Central memory CD8-positive, alpha-beta T cell (primary cell): Measurements from ENCODE around the gene AFMID.
A peak's percentile ranks its signal among the peaks of the same experiment; 100 is the strongest.
"Not testable (repeated sequence)": the region's sequence is repeated elsewhere in the genome, so short reads cannot be mapped to it uniquely, and the experiment has no call there.

Experiments used
- ATAC-seq: fragments of 150-1000 bp; cut with Tn5 transposase; replicated peaks from 2 replicates; pipeline ENCODE4 v1.10.0; 2022; ENCODE audit warnings: mild to moderate bottlenecking, moderate FRiP score, moderate number of reproducible peaks; ENCODE audit not compliant: poor library complexity, severe bottlenecking; ENCODE audit errors: extremely low read depth
- DNase-seq, 2 donors: peaks; one replicate each; pipeline ENCODE4 v3.0.0; 2021; ENCODE audit warnings: low spot score in 2 of 2
- H3K27ac Mint-ChIP-seq: one replicate; pipeline ENCODE4 v1.8.0; 2022; ENCODE audit warnings: low read depth, mild to moderate bottlenecking, moderate library complexity, mixed read lengths
- H3K27me3 Mint-ChIP-seq: one replicate; pipeline ENCODE4 v1.8.0; 2022; ENCODE audit warnings: mixed read lengths
- H3K36me3 Mint-ChIP-seq: one replicate; pipeline ENCODE4 v1.8.0; 2022; ENCODE audit warnings: mild to moderate bottlenecking, moderate library complexity, mixed read lengths; ENCODE audit not compliant: insufficient read depth
- H3K4me1 Mint-ChIP-seq: one replicate; pipeline ENCODE4 v1.8.0; 2022; ENCODE audit warnings: mixed read lengths
- H3K4me3 Mint-ChIP-seq: one replicate; pipeline ENCODE4 v1.8.0; 2022; ENCODE audit warnings: mild to moderate bottlenecking, moderate library complexity, mixed read lengths
- H3K9me3 Mint-ChIP-seq: one replicate; pipeline ENCODE4 v1.8.0; 2022; ENCODE audit warnings: mixed read lengths

Gene AFMID

DNA sequence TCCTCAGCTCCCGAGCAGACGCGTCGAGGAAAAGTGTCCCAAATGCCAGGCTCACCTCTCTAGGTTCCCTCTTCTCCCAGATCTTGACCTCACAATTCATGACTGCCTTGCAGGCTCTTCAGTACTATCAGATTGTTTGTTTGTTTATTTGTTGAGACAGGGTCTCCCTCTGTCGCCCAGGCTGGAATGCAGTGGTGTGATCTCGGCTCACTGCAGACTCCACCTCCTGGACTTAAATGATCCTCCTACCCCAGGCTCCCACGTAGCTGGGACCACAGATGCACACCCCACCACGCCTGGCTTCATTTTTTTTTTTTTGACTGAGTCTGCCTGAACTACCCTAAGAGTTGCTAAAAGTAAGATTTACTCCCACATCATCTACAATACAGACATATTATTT, 60.1 kb downstream of the AFMID start:
- Mint-ChIP-seq H3K36me3 (peaks cover 4% of the 10 kb centered on the region), H3K4me3 (no peak overlapping the region), H3K9me3 (no peaks in the 10 kb centered on the region), H3K4me1 (peaks cover 18% of the 10 kb centered on the region), H3K27ac (no peak overlapping the region), H3K27me3 (no peaks in the 10 kb centered on the region)
- no peak for ATAC-seq
- DNase-seq, result no peak

DNA sequence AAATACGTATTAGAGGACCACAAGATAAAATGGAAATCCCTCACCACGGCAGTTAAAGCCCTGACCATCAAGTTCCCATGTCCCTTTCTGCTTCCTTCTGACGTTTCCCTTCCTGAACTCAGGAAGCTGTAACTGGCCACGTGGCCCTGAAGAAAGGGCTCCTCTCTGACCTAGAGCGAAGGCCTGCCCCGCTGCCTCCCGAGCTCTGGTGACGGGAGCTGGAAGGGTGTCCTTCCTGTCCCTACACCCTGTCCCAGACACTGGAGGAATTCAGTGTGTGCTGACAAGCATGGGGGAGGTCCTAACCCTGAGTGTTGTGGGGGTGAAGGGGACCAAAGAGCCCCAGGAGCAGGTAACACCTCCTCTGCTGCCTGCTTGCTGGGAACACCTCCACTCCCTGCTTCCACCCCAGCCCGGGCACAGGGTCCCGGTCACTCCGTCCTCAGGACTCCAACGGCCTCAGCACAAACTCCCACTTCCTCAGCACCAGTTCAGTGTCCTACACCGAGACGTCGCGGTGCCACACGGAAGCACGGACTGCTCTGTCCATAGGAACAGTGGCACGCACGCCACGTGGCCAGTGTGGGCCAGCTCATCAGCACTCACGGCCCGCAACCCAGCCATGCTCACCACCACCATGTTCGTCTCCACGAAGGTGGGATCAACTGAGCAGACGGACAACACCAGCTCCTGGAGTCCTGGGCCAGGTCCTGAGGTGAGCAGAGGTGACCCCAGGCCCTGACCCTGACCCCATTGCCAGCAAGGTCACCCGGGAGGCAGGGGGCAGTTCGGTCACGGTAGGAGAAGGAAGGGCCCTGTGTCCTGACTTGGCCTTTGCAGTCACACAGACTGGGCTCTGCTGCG, 61.1 kb downstream of the AFMID start:
- Mint-ChIP-seq H3K27me3 (no peaks in the 10 kb centered on the region), H3K36me3 (peaks cover 9% of the 10 kb centered on the region), H3K4me1 (peaks cover 28% of the 10 kb centered on the region), H3K9me3 (no peaks in the 10 kb centered on the region), H3K27ac (no peak overlapping the region), H3K4me3 (no peak overlapping the region)
- ATAC-seq (no peak), DNase-seq (no peak)

DNA sequence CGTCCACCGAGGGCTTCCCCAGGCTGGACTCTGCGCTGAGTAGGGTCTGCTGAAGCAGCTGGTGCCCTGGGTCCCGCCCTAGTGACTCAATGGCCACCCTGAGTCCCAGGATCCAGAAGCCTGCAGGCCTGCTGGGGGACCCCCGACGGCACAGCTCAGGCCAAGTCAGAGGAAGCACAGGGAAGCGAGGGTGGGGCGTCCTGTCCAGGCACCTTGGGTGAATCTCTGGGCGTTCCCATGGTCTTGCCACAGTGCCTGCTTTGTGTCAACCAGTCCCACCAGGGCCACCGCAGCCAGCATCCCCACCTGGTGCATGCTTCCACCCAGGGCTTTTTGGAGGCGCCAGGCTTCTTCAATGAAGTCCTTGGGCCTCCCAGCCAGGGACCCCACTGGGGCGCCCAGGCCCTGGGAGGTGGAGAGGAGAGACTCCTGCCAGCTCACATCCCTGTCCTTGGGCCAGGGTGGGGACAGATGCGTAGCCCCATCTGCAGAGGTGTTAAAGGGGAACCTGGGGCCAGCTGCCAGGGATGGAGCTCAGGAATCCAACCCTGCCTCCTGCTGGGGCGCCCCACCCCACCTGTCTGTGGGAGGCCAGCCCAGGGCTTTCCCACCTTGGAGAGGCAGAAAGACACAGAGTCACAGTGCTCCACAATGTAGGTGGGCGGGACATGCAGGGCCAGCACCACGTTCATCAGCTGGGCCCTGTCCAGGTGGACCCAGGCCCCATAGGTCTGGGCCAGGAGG, 62.1 kb downstream of the AFMID start:
- Mint-ChIP-seq H3K36me3 (peaks cover 12% of the 10 kb centered on the region), H3K9me3 (no peaks in the 10 kb centered on the region), H3K27ac (no peak overlapping the region), H3K4me3 (no peak overlapping the region), H3K4me1 (peaks cover 31% of the 10 kb centered on the region), H3K27me3 (no peaks in the 10 kb centered on the region)
- ATAC-seq (no peak), DNase-seq (no peak)

DNA sequence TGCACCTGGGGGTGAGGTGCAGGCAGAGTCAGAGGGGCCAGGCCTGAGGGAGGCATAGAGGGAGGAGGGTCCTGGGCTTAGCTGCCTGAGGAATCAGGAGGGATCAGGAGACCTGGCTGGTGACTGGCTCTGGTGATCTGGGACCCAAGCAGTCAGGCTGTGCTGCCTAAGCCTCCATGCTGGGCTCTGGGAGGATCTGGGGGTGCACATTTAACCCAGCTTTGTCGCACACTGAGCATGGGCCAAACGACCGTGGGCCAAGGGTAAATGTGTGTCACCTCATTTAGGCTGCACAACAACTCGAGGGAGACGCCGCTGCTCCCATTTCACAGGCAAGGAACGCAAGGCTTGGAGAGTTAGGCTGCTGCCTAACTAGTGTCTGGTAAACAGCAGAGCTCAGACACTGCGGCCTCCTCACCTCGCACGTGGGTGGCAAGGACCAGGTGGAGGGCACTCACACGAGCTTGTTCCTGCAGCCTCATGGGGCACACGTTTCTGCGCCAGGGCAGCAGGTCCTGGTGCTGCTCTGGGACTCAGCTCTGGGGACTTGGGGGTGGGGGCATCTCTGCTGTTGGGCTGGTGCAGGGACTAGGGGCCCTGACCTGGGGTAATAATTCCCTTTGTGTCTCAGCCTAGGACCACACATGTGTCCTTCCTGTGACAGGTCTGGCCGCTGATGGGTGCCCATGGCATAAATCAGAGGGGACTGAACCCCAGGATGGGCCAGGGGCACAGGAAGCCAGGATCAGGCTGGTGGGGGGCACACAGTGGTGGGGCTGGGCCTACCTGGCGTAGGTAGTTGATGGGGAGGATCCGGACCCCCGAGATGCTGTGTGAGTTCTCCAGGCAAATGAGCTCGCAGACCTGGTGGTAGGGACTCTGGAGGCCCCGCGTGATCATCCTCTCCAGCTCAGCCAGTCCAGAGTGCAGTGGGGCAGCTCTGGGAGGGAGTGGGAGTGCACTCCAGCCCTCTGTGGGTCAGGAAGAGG, 63.0 kb downstream of the AFMID start:
- H3K36me3 Mint-ChIP-seq, result peaks cover 10% of the 10 kb centered on the region
- ATAC-seq, result no peak
- no peak for DNase-seq
- H3K9me3 Mint-ChIP-seq, result no peaks in the 10 kb centered on the region
- peak overlapping the region; percentile 60 for H3K27ac Mint-ChIP-seq
- no peaks in the 10 kb centered on the region for H3K27me3 Mint-ChIP-seq
- peaks cover 38% of the 10 kb centered on the region for H3K4me1 Mint-ChIP-seq
- no peak overlapping the region for H3K4me3 Mint-ChIP-seq

DNA sequence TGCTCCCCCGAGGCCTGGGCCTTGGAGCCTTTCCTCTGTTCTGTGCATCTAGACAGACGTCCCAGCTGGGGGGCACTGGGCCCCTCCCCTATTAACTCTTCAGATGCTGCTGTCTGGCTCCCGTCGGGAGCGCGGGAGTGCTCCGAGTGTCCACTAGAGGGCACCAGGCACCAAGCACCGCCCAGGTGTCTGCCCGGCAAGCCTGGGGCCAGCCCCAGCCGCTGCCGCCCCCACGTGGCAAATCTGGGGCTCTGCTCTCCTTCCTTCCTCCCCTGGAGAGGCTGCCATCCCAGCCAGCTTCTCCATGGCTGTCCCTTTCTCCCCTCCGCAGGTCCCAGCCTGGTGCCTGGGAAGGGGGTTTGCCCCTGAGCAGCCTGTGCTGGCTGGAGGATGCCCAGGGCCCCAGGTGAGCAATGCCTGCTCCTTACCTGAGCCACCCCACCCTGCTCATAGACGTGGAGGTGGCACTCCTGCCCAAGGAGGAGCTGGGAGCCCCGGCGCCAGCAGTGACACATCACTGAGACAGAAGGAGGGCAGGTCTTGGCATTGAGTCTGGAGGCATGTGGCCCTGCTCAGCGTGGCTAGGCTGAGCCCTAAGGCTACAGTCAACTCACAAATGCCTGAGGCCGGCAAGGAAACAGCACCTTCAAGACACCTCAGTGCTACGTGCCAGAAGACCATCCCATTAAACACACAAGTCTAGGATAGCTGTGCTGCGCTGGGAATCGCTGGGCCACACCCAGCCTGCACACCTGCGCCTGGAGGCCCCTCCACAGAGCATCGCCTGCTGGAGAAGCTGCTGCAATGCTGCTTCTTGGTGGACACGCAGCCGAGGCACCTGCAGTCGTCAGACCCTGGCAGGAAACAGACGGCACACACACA, 64.0 kb downstream of the AFMID start:
- Mint-ChIP-seq H3K27ac (peak overlapping the region; percentile 94), H3K4me3 (peak overlapping the region; percentile 81), H3K36me3 (peaks cover 8% of the 10 kb centered on the region), H3K9me3 (no peaks in the 10 kb centered on the region), H3K4me1 (peaks cover 38% of the 10 kb centered on the region), H3K27me3 (no peaks in the 10 kb centered on the region)
- DNase-seq, result peak; percentile 71
- peak; percentile 16 for ATAC-seq

DNA sequence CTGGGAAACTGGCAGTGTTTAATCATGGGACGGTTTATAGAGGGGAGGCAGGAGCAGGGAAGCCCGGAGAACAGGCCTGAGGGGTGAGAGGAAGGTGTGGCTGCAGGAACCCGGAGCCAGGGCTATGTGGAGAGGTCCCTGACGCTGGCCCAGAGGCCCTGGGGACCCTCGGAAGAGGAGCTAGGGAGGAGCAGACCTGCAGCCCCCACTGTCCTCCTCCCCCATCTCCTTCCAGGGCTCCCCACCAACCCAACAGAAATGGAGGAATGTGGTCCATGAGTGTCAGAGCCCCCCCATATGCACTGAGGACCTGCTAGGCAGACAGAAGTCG, 64.6 kb downstream of the AFMID start:
- Mint-ChIP-seq H3K4me3 (peak overlapping the region; percentile 81), H3K9me3 (no peaks in the 10 kb centered on the region), H3K27me3 (no peaks in the 10 kb centered on the region), H3K27ac (peak overlapping the region; percentile 94), H3K36me3 (peaks cover 8% of the 10 kb centered on the region), H3K4me1 (peaks cover 38% of the 10 kb centered on the region)
- no peak for DNase-seq
- no peak for ATAC-seq

DNA sequence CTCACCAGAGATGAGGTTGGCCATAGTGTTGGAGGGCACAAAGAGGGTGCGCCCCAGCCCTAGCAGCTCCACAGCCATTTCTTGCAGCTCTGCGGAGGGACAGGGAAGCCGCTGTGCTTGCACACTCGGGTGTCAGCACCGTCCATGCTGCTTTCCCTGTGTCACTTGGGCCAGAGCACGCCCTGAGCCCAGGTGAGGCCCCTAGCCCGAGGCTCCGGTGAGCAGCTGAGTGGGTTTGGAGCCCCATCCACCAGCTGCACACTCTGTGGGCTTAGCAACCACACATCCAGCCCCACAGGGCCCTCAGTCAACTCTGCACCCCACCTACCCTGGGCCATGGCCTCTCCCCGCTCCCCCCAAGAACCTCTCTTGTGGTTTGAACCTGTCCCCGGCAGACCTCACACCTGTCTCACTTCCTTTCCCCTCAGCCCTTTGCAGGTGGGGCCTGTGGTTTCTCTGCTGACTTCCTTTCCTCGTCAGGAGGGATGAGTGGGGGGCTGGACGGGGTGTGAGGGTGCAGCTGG, 65.0 kb downstream of the AFMID start:
- Mint-ChIP-seq H3K27ac (peak overlapping the region; percentile 94), H3K27me3 (no peaks in the 10 kb centered on the region), H3K4me1 (peaks cover 38% of the 10 kb centered on the region), H3K9me3 (no peaks in the 10 kb centered on the region), H3K36me3 (peaks cover 8% of the 10 kb centered on the region), H3K4me3 (peak overlapping the region; percentile 81)
- peak; percentile 86 for ATAC-seq
- DNase-seq, result peak; percentile 64 to 86

DNA sequence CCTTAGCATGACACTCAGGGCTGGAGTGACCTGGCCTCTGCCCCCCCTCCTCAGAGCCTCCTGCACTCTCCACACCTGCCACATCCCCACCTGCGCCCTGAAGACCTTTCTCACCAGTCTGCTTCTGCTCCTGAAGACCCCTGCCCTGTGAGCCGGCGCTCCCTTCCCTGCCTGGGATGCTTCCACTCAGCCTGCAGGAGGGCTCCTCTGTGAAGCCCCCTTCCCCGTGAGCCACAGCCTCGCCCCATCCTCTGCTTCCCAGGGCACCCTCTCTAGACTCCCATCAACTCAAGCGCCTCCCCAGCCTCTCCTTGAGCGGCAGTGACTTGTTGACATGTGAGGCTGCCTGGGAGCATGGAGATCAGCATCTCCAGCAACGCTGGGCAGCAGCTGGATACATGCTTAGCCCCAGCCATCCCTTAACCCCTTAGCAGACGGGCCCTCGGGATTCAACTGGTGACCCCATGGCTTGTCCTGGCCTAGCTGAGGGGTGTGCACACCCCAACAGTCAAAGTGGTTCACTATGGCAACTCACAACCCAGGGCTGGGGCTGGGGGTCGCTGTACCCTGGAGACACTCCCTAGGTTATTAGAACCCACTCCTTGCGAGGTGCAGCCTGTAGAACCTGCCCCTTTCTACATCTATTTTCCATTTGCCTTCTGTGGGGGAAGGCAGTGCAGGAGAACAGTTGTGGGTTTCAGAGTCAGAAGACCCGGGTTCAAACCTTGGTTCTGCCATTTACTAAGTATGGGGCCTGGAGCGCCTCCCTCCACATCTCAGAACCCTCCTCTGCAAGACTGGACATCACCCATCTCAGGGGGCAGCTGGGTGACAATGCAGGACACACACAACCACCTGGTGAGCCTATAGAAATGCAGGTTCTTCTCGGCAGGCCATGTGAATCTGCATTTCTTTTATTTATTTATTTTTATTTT, 65.8 kb downstream of the AFMID start:
- no peaks in the 10 kb centered on the region for H3K9me3 Mint-ChIP-seq
- H3K27ac Mint-ChIP-seq, result peak overlapping the region; percentile 94
- H3K4me3 Mint-ChIP-seq, result peak overlapping the region; percentile 81
- ATAC-seq (peak; percentile 8), DNase-seq (no peak)
- H3K4me1 Mint-ChIP-seq, result peaks cover 43% of the 10 kb centered on the region
- H3K27me3 Mint-ChIP-seq, result no peaks in the 10 kb centered on the region
- peaks cover 8% of the 10 kb centered on the region for H3K36me3 Mint-ChIP-seq

DNA sequence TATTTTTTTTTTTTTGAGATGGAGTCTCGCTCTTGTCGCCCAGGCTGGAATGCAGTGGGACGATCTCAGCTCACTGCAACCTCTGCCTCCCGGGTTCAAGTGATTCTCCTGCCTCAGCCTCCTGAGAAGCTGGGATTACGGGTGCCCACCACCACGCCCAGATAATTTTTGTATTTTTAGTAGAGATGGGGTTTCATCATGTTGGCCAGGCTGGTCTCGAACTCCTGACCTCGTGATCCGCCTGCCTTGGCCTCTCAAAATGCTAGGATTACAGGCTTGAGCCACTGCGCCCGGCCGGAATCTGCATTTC, 66.4 kb downstream of the AFMID start:
- peak overlapping the region; percentile 81 for H3K4me3 Mint-ChIP-seq
- not testable (repeated sequence) for H3K36me3 Mint-ChIP-seq, ATAC-seq, DNase-seq, H3K9me3 Mint-ChIP-seq, H3K27me3 Mint-ChIP-seq
- peak overlapping the region; percentile 94 for H3K27ac Mint-ChIP-seq
- H3K4me1 Mint-ChIP-seq, result peaks cover 49% of the 10 kb centered on the region

DNA sequence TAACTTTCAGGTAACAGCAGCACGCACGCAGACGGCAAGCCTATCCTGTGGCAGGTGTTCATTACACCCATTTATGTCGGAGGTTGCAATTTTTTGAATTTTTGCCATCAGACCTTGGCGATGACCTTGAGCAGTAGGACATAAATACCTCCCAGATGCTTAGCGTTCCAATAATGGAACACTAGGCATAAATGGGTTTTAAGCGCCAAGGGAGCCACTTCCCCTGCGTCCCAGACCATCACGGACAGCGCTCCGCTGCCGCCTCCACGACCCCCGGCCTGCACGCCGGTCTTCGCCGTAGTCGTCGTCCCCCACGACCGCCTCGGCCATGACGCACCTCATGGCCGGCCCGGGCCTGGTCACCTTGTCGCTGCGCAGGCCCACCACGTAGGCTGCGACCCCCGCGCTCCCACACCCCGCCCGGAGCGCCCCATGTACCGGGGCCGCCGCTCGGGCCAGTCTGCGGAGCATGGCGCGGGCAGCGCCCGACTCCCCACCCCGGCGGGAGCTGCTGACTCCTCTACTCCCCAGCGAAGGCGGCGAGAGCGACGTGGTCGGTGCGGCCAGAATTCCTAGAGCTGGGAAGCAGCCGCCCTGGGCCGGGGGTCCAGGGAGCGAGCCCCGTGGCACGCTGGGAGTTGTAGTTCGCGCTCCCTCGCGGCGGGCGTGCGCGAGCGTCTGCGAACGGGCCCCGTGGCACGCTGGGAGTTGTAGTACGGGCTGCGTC, 66.9 kb downstream of the AFMID start:
- Mint-ChIP-seq H3K4me3 (peak overlapping the region; percentile 81), H3K36me3 (peaks cover 8% of the 10 kb centered on the region), H3K27me3 (no peaks in the 10 kb centered on the region), H3K4me1 (peaks cover 50% of the 10 kb centered on the region), H3K27ac (peak overlapping the region; percentile 0), H3K9me3 (no peaks in the 10 kb centered on the region)
- DNase-seq (peak; percentile 63 to 68), ATAC-seq (peak; percentile 38)
